ENCODE measurements around the gene CFAP73.

The CFAP73 gene

DNA sequence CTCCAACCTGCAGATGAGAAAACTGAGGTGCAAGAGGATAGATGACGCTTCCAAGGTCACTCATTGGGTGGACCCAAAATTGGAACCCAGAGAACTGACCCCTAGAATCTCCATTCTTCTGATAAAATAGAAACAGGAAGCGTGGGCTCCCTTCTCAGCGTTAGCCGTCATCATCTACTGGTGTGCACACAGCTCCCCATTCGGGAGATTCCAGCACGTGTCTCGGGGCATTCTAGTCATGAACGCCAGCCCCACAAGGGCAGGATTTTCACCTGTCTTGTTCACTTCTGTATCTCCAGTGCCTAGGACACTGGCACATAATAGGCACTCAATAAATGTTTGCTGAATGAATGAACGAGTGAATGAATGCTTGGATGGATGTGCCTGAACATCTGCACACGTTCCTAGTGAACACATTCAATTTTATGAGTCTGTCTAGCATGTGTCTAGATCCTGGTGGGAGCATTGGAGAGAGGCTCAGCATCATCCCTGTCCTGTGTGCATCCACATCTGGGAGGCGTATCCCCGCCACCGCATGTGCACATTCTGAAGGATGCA, 44.5 kb upstream of the CFAP73 start:
- DNase-seq (ENCODE audit: extremely low read depth, insufficient read length), result no peak
- no peak overlapping the region for H3K4me3 ChIP-seq (replicated peaks; ENCODE audit: low read depth, low read length)
- no peaks in the 10 kb centered on the region for H3K36me3 ChIP-seq (ENCODE audit: control insufficient read depth, insufficient read depth, low read length)
- no peaks in the 10 kb centered on the region for H3K27me3 ChIP-seq (replicated peaks; ENCODE audit: control insufficient read depth, insufficient read depth, low read length)
- no peak for TF ChIP-seq CTCF (IDR thresholded peaks at IDR 0.05; ENCODE audit: insufficient read depth, low read length, poor library complexity, severe bottlenecking)

- DNase-seq (ENCODE audit: extremely low read depth, insufficient read length), result no peak
- Histone ChIP-seq H3K4me3 (replicated peaks; ENCODE audit: low read depth, low read length) (no peak overlapping the region), H3K36me3 (ENCODE audit: control insufficient read depth, insufficient read depth, low read length) (no peaks in the 10 kb centered on the region), H3K27me3 (replicated peaks; ENCODE audit: control insufficient read depth, insufficient read depth, low read length) (no peaks in the 10 kb centered on the region)
- no peak for TF ChIP-seq CTCF (IDR thresholded peaks at IDR 0.05; ENCODE audit: insufficient read depth, low read length, poor library complexity, severe bottlenecking)
Observed at GRCh38 chr12:113105606-113106271, 43.8 kb upstream of the CFAP73 start.

DNA sequence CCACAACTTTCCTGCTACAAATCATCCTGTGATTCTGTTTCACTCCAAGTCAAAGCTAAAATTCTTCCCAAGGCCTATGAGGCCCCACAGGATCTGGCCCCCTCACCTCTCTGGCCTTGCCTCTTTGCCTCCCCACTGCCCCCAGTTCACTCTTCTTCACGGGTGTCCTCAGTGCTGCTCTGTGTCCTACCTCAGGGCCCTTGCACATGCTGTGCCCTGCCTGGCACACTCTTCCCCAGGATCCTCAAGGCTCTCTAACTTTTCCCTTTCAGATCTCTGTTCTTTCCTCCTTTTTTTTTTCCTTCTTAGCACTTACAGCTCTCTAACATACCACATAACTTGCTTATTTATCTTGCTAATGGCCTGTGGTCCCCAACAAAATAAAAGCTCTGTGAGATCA, 43.2 kb upstream of the CFAP73 start:
- Histone ChIP-seq H3K27me3 (replicated peaks; ENCODE audit: control insufficient read depth, insufficient read depth, low read length) (no peaks in the 10 kb centered on the region), H3K36me3 (ENCODE audit: control insufficient read depth, insufficient read depth, low read length) (no peaks in the 10 kb centered on the region), H3K4me3 (replicated peaks; ENCODE audit: low read depth, low read length) (no peak overlapping the region)
- DNase-seq (ENCODE audit: extremely low read depth, insufficient read length), result no peak
- TF ChIP-seq CTCF (IDR thresholded peaks at IDR 0.05; ENCODE audit: insufficient read depth, low read length, poor library complexity, severe bottlenecking), result no peak

DNA sequence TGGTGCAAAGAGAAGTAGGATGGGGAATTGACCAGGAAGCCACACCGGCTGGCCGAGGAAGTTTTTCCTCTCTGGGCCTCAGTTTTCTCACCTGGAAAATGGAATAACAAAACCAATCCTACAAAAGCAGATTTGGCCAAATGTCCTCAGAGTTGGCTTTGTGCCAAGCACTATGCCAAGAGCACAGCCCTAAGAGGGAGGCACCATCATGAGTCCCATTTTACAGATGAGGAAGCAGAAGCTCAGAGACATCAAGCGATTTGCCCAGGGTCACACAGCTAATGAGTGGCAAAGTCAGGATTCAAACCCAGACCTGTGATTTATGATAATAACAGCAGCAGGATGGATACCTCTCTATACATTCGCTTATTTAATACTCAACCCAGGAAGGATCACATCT, 41.2 kb upstream of the CFAP73 start:
- Histone ChIP-seq H3K36me3 (ENCODE audit: control insufficient read depth, insufficient read depth, low read length) (no peaks in the 10 kb centered on the region), H3K4me3 (replicated peaks; ENCODE audit: low read depth, low read length) (no peak overlapping the region), H3K27me3 (replicated peaks; ENCODE audit: control insufficient read depth, insufficient read depth, low read length) (no peaks in the 10 kb centered on the region)
- TF ChIP-seq CTCF (IDR thresholded peaks at IDR 0.05; ENCODE audit: insufficient read depth, low read length, poor library complexity, severe bottlenecking), result no peak
- no peak for DNase-seq (ENCODE audit: extremely low read depth, insufficient read length)

- TF ChIP-seq CTCF (IDR thresholded peaks at IDR 0.05; ENCODE audit: insufficient read depth, low read length, poor library complexity, severe bottlenecking), result no peak
- Histone ChIP-seq H3K4me3 (replicated peaks; ENCODE audit: low read depth, low read length) (no peak overlapping the region), H3K27me3 (replicated peaks; ENCODE audit: control insufficient read depth, insufficient read depth, low read length) (no peaks in the 10 kb centered on the region), H3K36me3 (ENCODE audit: control insufficient read depth, insufficient read depth, low read length) (no peaks in the 10 kb centered on the region)
- no peak for DNase-seq (ENCODE audit: extremely low read depth, insufficient read length)
Observed at GRCh38 chr12:113109360-113109759, 40.2 kb upstream of the CFAP73 start.
